SU-DHL-6 (cell line): ENCODE measurements around the gene PPP1R12B.

Source experiments
- H2AFZ ChIP-seq: fragments of 200-600 bp; sonication (generic); 2 replicates; pipeline ENCODE4 v1.6.1; 2014; ENCODE audit warnings: low read depth, mild to moderate bottlenecking, moderate library complexity, mixed read lengths, antibody characterized with exemption, low read length; ENCODE audit not compliant: severe bottlenecking
- H3F3A ChIP-seq: fragments of 200-600 bp; shearing (Covaris generic); 2 replicates; pipeline ENCODE4 v1.6.0; 2016; ENCODE audit warnings: antibody characterized with exemption, mild to moderate bottlenecking; ENCODE audit not compliant: insufficient read depth
- H3K27ac ChIP-seq: fragments of 200-600 bp; sonication (generic); 2 replicates; pipeline ENCODE4 v1.5.1; 2016; ENCODE audit warnings: low read depth, mild to moderate bottlenecking, low read length, moderate library complexity, mixed read lengths
- H3K27me3 ChIP-seq: fragments of 200-600 bp; sonication (generic), shearing (Covaris generic); 2 replicates; pipeline ENCODE4 v1.6.0; 2014; ENCODE audit warnings: mild to moderate bottlenecking, low read length
- H3K36me3 ChIP-seq: fragments of 200-600 bp; sonication (generic); 2 replicates; pipeline ENCODE4 v1.6.1; 2014; ENCODE audit warnings: mild to moderate bottlenecking, low read length, mixed read lengths
- H3K4me2 ChIP-seq: fragments of 300-600, 200-600 bp; shearing (Covaris generic), sonication (generic); 2 replicates; pipeline ENCODE4 v1.6.0; 2014; ENCODE audit warnings: low read length, low read depth, mild to moderate bottlenecking; ENCODE audit not compliant: poor library complexity, severe bottlenecking
- H3K4me3 ChIP-seq: fragments of 200-600 bp; sonication (generic); 2 replicates; pipeline ENCODE4 v1.5.1; 2014; ENCODE audit warnings: antibody characterized with exemption, low read length, mild to moderate bottlenecking, mixed read lengths; ENCODE audit not compliant: insufficient read depth, poor library complexity, severe bottlenecking
- H3K79me2 ChIP-seq: fragments of 200-600 bp; sonication (generic); 2 replicates; pipeline ENCODE4 v1.6.1; 2014; ENCODE audit warnings: mild to moderate bottlenecking, low read length, moderate library complexity; ENCODE audit not compliant: insufficient read depth
- H3K9ac ChIP-seq: fragments of 200-600 bp; sonication (generic); 2 replicates; pipeline ENCODE4 v1.7.0; 2014; ENCODE audit warnings: mild to moderate bottlenecking, low read length
- H3K9me2 ChIP-seq: fragments of 200-600 bp; sonication (generic); replicated peaks from 2 replicates; pipeline ENCODE4 v1.6.1; 2014; ENCODE audit warnings: low read length; ENCODE audit not compliant: insufficient read depth
- H3K9me3 ChIP-seq: fragments of 200-600 bp; sonication (generic); 2 replicates; pipeline ENCODE4 v1.6.1; 2014; ENCODE audit warnings: low read length, mixed read lengths; ENCODE audit not compliant: insufficient read depth
- H4K20me1 ChIP-seq: fragments of 200-600 bp; sonication (generic); 2 replicates; pipeline ENCODE4 v1.6.1; 2014; ENCODE audit warnings: low read depth, mild to moderate bottlenecking, antibody characterized with exemption, low read length, moderate library complexity, mixed read lengths
- CTCF ChIP-seq: fragments of 200-600 bp; sonication (generic); IDR thresholded peaks from one replicate; pipeline ENCODE4 v1.5.1; 2017; ENCODE audit warnings: antibody characterized with exemption, mild to moderate bottlenecking, low read length, moderate library complexity; ENCODE audit not compliant: insufficient read depth, poor library complexity, severe bottlenecking
- EZH2phosphoT487 ChIP-seq: fragments of 200-600 bp; sonication (generic), shearing (Covaris generic); conservative IDR thresholded peaks from 2 replicates; pipeline ENCODE4 v1.6.1; 2018; ENCODE audit warnings: mild to moderate bottlenecking, antibody characterized with exemption, low read length, moderate library complexity, mixed read lengths

PPP1R12B gene

GRCh38 chr1:202596638-202597037 lies 248.1 kb downstream of the PPP1R12B start:
- TF ChIP-seq EZH2phosphoT487 (no peak), CTCF (no peak)
- no peaks in the 10 kb centered on the region for H4K20me1 ChIP-seq
- H3K36me3 ChIP-seq: no peaks in the 10 kb centered on the region
- H2AFZ ChIP-seq: no peak overlapping the region
- H3F3A ChIP-seq: no peaks in the 10 kb centered on the region
- H3K9me2 ChIP-seq: no peaks in the 10 kb centered on the region
- no peaks in the 10 kb centered on the region for H3K79me2 ChIP-seq
- no peak overlapping the region for H3K4me2 ChIP-seq
- H3K4me3 ChIP-seq: no peak overlapping the region
- H3K27ac ChIP-seq: no peak overlapping the region
- H3K27me3 ChIP-seq: no peaks in the 10 kb centered on the region
- no peaks in the 10 kb centered on the region for H3K9me3 ChIP-seq
- H3K9ac ChIP-seq: no peak overlapping the region

DNA sequence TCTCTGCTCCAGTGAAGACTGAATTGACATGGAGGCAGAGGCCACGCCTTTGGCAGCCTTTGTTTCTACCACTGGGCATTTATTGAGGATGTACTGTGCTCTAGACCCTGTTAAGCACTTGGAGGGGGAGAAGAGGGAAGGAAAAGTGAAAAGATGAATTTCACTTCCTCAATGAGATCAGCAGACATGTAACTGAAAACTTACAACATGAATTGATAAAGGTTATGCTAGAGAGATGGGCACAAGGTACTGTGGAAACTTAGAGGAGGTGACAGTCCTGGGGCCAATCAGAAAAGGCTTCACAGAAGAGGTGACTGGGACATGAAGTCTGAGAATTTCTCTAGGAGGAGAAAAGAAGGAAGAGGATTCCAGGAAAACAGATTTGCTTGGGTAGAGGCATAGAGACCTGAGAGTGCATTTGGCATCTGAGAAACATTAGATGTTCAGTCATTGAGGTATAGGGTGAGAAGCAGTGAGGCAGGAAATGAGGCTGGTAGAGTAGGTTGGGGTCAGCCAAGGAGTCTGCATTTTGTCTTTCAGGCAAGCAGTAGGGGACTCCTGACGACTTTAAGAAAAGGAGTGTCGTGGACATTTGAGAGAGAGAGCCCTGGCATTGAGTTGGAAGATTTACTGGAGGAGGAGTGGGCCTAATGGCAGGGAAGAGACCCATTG lies 248.7 kb downstream of the PPP1R12B start:
- Histone ChIP-seq H3K36me3 (no peaks in the 10 kb centered on the region), H3K9ac (no peak overlapping the region), H3K4me3 (no peak overlapping the region), H3K27me3 (no peaks in the 10 kb centered on the region), H3K4me2 (no peak overlapping the region), H3K9me2 (no peaks in the 10 kb centered on the region), H3K27ac (no peak overlapping the region), H4K20me1 (no peaks in the 10 kb centered on the region), H3F3A (no peaks in the 10 kb centered on the region), H3K9me3 (no peaks in the 10 kb centered on the region), H2AFZ (no peak overlapping the region), H3K79me2 (no peaks in the 10 kb centered on the region)
- TF ChIP-seq CTCF (no peak), EZH2phosphoT487 (no peak)

DNA sequence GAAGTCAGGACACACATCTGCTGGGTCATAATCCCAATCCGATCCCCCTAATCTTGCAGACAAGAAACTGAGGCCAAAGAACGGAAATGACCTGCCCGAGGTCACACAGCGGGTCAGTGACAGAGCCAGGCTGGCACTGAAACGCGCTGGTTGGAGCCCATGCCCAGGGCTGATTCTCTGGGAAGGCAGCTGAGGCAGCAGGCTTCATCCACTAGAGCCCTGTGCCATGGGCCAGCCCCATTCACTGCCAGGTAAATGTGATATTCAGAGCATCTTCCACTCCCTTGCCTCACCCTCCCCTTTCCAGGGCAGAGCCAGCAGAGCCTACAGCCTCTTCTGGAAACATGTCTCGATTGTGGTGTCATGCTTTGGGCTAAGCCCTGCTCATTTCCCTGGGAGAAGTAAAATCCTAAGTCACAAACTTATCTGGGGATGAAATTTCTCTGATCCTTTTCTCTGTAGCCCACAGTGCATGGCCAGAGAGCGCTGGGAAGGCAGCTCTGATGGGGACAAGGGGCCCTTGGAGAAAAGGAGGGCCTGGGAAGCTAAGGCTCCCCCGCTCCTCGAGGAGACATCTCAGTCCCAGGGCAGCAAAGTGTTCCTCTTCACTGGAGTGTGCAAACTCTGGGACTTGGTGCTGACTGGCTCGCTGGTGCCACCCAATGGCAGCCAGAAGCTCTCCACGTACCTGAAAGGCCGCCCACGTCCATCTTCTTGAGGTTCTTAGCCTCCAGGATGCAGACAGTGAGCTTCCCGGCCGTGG lies 251.4 kb downstream of the PPP1R12B start:
- Histone ChIP-seq H3K27me3 (no peaks in the 10 kb centered on the region), H3K36me3 (no peaks in the 10 kb centered on the region), H3F3A (no peaks in the 10 kb centered on the region), H3K79me2 (no peaks in the 10 kb centered on the region), H3K9ac (no peak overlapping the region), H2AFZ (no peak overlapping the region), H3K4me3 (no peak overlapping the region), H3K9me2 (no peaks in the 10 kb centered on the region), H3K4me2 (no peak overlapping the region), H4K20me1 (no peaks in the 10 kb centered on the region), H3K9me3 (no peaks in the 10 kb centered on the region), H3K27ac (no peak overlapping the region)
- TF ChIP-seq EZH2phosphoT487 (no peak), CTCF (peak; percentile 51)
